Measurements from ENCODE around the gene GATAD2B.

Gene GATAD2B

DNA sequence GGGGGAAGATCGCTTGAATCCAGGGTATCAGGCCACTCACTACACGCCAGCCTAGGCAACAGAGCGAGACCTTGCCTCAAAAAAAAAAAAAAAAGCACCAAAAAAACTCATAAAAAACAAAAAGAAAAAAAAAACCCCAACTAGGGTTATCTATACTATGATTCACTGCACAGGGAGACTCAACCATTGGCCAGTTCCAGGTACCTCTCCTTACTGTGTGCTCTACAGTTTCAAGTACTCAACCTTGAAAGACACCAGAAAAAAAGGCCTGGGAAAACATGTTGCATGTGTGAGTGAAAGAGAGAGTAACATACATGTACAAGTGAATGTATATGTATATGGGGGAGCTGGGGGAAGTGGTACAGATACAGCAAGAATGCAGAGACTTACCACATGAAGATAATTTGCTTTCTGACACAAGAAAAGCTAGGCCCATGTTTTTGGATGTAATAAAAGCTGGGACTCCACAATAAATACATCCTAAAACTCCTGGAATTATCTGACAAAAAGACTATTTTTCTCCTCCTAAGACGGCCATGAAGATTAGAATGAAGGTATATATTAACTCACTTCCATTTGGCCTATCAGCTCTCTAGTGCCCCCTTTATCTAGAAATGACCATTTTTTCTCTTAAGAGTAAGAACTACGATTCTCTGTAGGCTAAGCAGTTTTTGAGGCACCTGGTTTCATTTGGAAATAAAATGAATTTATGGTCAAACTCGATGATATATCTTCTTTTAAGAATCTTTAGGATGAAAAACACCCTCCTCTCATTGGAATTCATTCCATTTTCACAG, 95.4 kb downstream of the GATAD2B start:
- DNase-seq, result no peak

DNA sequence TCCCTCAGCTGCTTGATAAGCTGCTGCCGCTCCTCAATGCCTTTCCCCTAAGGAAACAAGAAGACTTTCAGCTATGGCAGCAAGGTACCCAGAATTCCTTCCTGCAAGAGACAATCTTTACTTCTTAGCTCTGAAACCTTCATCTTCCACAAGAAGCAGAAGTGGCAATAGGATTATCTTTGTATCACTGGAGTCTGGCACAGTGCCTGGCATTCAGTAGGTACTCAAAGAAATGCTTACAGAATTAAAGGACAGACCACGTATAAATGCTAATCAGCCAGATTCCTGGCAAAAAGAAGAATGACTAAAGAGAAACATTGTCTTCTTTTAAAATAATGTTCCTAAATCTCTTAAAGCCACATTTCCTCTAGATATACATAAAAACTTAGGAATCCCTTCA, 103.9 kb downstream of the GATAD2B start:
- DNase-seq, result no peak

DNA sequence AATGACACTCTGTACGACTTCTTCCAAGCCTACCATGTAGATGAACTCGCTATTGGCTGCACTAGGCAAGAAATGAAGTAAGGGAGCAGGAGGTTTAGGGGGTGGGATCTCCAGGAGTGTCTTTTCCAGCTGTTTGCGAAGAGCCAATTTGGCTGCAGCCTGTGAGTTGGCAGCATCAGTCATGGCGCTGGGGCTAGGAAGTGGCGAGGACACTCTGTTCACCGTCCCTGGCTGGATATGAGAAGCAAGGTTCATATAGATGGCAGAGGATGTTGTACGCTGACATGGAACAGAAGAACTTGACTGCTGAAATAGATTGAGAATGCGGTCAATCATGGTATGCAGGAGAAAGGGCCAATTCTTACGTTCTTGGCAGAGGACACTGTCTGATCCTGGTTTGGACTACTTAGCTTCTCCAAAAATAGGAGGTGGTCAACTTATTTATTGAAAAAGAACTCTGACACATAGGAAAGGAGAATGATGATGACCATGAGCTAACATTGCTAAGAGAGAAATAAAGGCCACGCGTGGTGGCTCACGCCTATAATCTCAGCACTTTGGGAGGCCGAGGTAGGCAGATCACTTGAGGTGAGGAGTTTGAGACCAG, 106.4 kb downstream of the GATAD2B start:
- no peak for DNase-seq

GRCh38 chr1:153805886-153806719, 116.7 kb downstream of the GATAD2B start:
- DNase-seq, result no peak

DNA sequence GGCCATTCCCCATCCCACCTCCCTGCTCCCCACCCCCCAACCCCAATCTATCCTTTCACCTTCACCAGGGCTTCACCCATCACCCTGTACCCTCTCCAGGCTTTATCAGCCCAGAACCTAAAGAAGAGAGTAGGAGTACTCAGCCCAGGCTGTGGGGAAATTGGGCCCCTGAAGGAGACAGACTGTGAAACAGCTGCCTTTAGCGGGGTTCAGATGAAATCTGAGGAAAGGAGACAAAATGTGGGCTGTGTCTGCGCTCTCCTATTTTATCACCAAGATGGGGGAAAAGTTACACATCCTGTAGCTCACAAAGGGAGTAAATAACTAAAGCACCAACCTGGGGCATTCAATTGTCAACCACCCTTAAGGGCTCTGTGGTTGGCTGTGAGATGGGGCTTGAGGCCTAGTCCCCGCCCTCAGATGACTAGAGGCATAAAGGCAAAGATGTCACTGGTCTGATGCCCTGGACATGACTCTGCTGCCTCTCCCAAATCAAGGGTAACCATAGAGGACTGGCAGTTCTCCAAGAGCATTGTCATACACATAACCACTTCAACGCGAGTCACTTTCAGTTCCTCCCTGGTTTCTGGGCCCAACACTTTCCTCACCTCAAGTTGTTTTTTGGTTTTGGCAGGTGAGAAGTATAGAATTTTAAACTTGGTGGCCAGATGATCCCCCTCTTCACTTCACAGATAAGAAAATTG, 117.6 kb downstream of the GATAD2B start:
- DNase-seq, result peak; percentile 85

- DNase-seq, result no peak
These were observed 118.7 kb downstream of the GATAD2B start for GRCh38 chr1:153804112-153804511.

DNA sequence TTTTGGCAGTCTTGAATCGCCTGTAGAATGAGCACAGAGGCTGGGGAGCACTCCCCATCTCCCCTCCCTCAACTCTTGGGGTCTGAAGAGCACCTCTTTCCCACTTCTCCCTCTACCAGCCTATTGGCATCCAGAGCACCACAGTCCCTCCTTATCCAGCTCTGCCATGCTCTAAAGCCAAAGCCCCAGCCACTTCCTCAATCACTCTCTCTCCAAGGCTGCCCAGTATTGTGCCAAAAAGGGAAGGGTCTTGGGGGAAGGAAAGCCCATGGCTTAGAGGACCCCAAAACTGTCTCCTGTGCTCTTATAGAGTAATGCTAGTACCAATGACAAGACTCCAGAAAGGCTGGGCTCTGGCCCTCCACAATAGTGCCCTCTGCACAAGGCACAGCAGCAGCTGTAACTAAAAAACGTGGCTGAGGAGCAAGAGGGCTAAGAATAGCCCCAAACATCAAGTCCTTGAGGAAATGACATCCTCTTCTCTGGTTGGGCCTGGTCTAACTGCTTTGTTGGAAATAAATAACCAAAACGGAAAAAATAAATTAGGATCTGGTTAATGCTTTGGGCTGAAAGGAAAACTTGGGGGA, 119.2 kb downstream of the GATAD2B start:
- no peak for DNase-seq

DNA sequence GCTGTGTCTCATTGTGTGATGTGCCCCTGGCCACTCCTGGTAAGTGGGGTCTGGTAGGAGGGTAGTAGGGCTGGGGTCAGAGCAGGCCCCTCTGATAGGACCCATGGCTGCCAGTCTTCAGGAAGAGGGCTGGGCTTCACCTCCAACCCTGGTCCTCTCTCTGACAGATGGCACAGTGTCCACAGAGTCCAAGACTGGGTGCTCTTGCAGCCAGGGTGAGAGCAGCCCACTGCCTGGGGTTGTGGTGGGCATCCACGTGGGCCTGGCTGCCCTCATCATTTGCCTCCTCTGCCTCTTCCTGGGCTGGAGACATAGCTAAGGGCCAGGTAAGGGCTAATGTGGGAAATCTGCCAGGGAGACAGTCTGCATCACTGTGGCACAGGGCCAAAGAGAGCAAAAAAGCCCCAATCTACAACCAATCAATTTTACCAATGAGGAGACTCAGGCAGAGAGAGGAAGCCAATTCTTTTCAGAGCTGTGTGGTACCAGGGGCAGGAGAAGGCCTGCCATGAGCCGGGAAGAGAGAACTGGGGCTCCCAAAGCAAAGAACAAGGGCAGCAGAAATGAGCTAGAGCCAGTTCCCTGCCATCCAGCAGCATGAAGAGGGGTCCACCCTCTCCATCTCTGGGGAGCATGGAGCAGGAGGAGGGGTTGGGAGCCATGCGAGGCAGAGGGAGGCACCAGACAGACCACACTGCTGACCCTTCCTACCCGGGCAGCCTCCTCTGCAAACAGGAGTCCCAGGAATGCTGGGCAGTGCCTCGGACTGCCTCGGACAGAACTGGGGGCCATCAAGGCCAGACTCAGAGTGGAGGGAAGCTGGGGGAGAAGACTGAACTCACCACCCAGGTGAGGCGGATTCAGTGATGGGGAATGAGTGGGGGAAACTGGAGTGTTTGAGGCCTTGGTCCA, 120.7 kb downstream of the GATAD2B start:
- DNase-seq, result no peak

DNA sequence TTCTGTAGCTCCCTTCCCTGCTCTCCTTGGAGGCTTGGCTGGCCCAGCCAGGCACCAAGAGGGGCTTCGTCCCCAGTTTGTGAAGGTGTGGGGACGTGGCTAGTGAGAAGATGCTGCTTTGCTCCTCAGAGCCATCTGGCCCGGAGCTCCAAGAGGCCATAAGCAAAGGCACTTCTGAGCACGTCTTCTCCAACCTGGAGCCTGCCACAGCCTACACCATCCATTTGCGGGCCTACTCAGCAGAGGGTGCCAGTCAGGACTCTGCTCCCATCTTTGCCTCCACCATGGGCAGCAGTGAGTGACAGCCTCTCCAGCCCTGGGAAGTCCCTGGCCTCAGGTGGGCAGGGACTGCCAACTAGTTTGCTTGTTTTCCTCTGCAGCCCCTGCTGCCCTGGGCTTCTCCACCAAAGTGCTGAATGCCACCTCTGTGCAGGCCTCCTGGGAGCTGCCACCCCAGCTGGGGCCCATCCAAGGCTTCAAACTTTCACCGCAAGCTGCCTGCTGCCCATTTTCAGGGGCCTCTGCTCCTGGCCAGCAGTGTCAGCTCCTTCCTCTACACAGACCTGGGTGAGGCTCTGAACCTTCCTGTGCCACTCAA, 121.6 kb downstream of the GATAD2B start:
- no peak for DNase-seq

GRCh38 chr1:153800516-153800915, 122.3 kb downstream of the GATAD2B start:
- DNase-seq, result no peak

DNA sequence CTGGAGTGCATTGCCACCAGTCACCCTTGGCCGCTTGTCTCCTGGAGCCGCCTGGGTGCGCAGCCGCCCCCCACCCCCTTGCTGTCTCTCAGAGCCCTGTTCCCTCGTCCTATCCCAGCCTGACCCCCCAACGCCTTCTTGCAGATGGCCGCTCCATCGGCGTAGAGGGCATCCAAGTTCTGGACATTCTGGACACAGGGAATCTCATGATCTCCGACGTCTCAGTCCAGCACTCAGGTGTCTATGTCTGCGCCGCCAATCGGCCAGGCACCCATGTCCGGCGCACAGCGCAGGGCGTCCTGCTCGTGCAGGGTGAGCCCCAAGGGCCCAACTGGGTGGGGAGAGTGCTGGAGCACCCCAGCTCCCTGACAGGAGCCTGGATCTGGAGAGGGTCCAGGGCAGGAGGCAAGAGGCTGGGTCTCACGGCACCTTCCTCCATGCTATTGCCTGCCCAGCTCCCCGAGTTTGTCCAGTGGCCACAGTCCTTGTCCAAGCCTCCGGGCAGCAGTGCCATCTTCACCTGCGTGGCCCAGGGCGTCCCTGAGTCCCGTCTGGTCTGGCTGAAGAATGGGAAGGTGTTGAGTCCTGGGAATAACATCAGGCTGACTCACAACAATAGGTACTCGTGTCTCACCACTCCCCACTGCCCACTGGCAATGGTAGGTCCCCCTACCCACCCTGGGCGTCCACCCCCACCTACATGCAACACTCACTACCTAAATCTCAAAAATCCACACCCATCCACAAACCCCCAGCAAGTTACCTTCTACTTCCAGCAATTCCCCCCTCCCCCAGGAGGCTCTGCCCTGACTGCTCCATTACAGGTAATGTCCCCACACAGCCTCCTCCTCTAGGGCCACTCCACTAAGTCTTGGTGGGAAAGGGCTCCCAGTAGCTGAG, 123.0 kb downstream of the GATAD2B start:
- DNase-seq, result no peak

- no peak for DNase-seq
These were observed 123.8 kb downstream of the GATAD2B start for GRCh38 chr1:153799016-153799415.

- DNase-seq, result no peak
These were observed 124.3 kb downstream of the GATAD2B start for GRCh38 chr1:153798468-153798780.

DNA sequence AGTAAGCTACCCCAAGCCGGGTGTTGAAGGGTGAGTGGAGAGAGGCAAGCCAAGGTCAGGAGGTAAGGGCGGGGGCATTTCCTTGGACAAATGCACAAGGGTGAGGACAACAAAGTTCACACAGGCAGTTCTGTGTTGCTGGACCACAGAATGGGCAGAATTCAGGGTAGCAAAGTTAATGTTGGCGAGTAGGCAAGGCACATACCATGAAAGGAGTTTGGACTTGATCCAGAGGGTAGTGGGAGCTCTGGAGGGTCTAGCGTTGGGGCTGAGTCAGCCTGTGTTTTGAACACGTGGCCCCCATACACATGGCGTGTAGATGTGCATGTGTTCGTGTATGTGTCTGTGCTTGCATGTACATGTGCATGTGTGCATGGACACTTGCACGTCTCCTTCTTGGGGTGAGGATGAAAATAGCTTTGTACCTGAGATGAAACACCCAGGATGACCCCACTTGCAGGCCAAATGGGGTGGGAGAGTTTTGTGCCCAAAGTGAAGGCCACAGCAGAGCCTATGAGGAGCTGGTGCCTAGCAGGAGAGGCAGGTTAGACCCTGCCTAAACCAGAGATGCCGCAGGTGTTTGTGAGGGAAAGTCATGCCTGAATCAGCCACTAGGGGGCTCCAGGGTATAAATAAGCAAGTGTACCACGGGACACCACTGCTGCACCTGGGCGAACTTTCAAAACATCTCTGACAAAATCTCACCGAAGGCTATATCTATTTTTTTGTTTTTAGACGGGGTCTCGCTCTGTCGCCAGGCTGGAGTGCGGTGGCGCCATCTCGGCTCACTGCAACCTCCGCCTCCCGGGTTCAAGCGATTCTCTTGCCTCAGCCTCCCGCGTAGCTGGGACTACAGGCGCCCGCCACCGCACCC, 125.7 kb downstream of the GATAD2B start:
- DNase-seq, result peak; percentile 80

DNA sequence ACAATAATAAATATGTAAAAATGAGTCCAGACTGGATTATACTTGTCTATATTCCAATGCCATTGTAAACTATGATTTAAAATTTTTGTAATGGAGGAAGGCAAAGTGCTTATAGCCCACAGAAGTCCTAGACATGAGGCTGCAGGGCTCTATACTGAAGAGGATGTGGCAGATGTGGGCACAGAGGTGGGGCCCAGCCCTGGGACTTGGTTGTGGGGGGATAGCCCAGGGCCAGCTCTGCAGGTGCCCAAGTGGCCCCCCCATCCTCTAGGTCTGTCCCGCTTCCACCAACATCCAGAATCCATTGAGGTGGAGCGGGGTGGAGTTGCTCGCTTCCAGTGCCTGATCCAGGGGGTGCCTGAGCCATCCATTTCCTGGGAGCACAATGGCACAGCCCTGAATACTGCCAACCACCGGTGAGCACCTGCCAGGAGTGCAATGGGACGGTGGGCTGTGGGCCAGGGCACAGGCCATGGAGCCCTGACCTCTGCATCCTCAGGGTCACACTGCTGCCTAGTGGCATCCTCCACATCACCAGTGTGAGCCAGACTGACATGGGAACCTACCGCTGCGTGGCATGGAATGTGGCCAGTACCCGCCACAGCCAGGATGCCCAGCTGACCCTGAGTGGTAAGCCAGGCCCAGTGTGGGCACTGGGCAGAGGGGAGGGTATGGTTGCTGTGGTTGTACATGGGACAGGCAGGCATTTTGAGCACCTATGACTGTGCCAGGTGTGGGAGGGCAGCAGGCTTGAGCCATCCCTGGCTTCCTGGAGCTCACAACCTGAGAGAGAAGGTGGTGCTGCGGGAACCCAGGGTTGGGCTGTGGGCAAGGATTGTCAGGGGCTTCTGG, 126.6 kb downstream of the GATAD2B start:
- no peak for DNase-seq

DNA sequence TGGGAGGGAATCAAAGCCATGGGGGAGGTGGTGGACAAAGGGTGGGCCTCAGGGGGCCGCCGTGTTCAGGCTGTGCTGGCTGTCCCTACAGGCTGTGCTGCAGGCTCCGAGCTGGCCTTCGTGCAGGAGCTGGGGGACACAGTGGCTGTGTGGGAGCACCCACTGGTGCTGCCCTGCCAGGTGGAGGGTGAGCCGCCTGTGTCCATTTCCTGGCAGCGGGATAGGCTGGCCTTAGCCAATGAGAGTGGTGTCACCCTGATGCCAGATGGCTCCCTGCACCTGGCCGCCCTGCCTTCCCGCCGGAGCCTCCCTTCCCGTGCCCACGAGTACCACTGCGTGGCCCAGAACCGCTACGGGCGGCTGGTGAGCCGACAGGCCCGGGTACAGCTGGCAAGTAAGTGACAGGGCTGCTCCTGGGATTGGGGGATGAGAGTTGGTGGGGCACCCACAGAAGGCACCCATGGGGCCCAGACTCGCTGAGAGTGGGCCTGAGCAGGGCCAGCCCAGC, 127.4 kb downstream of the GATAD2B start:
- no peak for DNase-seq

- no peak for DNase-seq
These were observed 128.0 kb downstream of the GATAD2B start for GRCh38 chr1:153794624-153795329.
